H9 (cell line): ENCODE measurements around the gene GFM1. TPM values are rescaled to one million over a fixed set of nuclear protein-coding genes. Genes with fewer than 3 reads are reported as not detected.

ENCODE experiments used
- DNase-seq: peaks from one replicate; pipeline ENCODE4 v3.0.0-alpha.2; 2017
- H2AFZ ChIP-seq: one replicate; pipeline ENCODE4 v1.6.1; 2013; ENCODE audit warnings: mild to moderate bottlenecking, low read length, control low read depth, moderate library complexity
- H2AK5ac ChIP-seq: 2 replicates; pipeline ENCODE4 v1.6.1; 2013; ENCODE audit warnings: low read length, control low read depth, mixed read lengths; ENCODE audit not compliant: insufficient read length
- H2BK120ac ChIP-seq: one replicate; pipeline ENCODE4 v1.6.1; 2013; ENCODE audit warnings: low read depth, mild to moderate bottlenecking, low read length, control low read depth, inconsistent platforms; ENCODE audit not compliant: poor library complexity, severe bottlenecking
- H2BK12ac ChIP-seq: 2 replicates; pipeline ENCODE4 v1.6.1; 2013; ENCODE audit warnings: low read length, control low read depth, mixed read lengths, low read depth; ENCODE audit not compliant: insufficient read length
- H2BK15ac ChIP-seq: 2 replicates; pipeline ENCODE4 v1.6.1; 2013; ENCODE audit warnings: low read depth, low read length, control low read depth
- H2BK20ac ChIP-seq: one replicate; pipeline ENCODE4 v1.6.1; 2013; ENCODE audit warnings: low read depth, mild to moderate bottlenecking, low read length, control low read depth, inconsistent platforms; ENCODE audit not compliant: poor library complexity, severe bottlenecking
- H2BK5ac ChIP-seq: 2 replicates; pipeline ENCODE4 v1.6.1; 2013; ENCODE audit warnings: low read length, control low read depth, mixed read lengths; ENCODE audit not compliant: insufficient read length
- H3K14ac ChIP-seq: 2 replicates; pipeline ENCODE4 v1.6.1; 2013; ENCODE audit warnings: low read length, control low read depth; ENCODE audit not compliant: insufficient read depth
- H3K18ac ChIP-seq: 2 replicates; pipeline ENCODE4 v1.6.1; 2013; ENCODE audit warnings: low read depth, mild to moderate bottlenecking, mixed read lengths, low read length, control low read depth; ENCODE audit not compliant: insufficient read length
- H3K23ac ChIP-seq: 2 replicates; pipeline ENCODE4 v1.6.1; 2013; ENCODE audit warnings: low read length, control low read depth, mixed read lengths, low read depth; ENCODE audit not compliant: insufficient read length
- H3K23me2 ChIP-seq: 2 replicates; pipeline ENCODE4 v1.6.1; 2013; ENCODE audit warnings: low read depth, mild to moderate bottlenecking, mixed read lengths, low read length, control low read depth; ENCODE audit not compliant: insufficient read length, poor library complexity, severe bottlenecking
- H3K27ac ChIP-seq: 2 replicates; pipeline ENCODE4 v1.5.1; 2013; ENCODE audit warnings: low read length, control low read depth, mixed read lengths, low read depth; ENCODE audit not compliant: insufficient read length
- H3K27me3 ChIP-seq: 2 replicates; pipeline ENCODE4 v1.6.1; 2013; ENCODE audit warnings: low read length, control low read depth, inconsistent platforms; ENCODE audit not compliant: insufficient read depth
- H3K4ac ChIP-seq: 2 replicates; pipeline ENCODE4 v1.6.1; 2013; ENCODE audit warnings: low read depth, mild to moderate bottlenecking, control low read depth, inconsistent platforms, low read length, moderate library complexity
- H3K4me1 ChIP-seq: 2 replicates; pipeline ENCODE4 v1.6.1; 2013; ENCODE audit warnings: low read length, control low read depth, inconsistent platforms; ENCODE audit not compliant: insufficient read depth
- H3K4me2 ChIP-seq: 2 replicates; pipeline ENCODE4 v1.6.1; 2013; ENCODE audit warnings: low read length, control low read depth, mixed read lengths; ENCODE audit not compliant: insufficient read length, insufficient read depth
- H3K56ac ChIP-seq: 2 replicates; pipeline ENCODE4 v1.6.1; 2013; ENCODE audit warnings: low read depth, mild to moderate bottlenecking, mixed read lengths, low read length, control low read depth; ENCODE audit not compliant: insufficient read length
- H3K79me1 ChIP-seq: 2 replicates; pipeline ENCODE4 v1.6.1; 2013; ENCODE audit warnings: low read depth, mild to moderate bottlenecking, moderate library complexity, low read length, control low read depth, inconsistent platforms; ENCODE audit not compliant: insufficient read depth, poor library complexity, severe bottlenecking
- H3K79me2 ChIP-seq: 2 replicates; pipeline ENCODE4 v1.6.1; 2013; ENCODE audit warnings: low read length, control low read depth, inconsistent platforms; ENCODE audit not compliant: insufficient read depth
- H3K9ac ChIP-seq: 2 replicates; pipeline ENCODE4 v1.6.1; 2013; ENCODE audit warnings: low read length, control low read depth, mixed read lengths; ENCODE audit not compliant: insufficient read length; ENCODE audit errors: extremely low read depth
- H3K9me3 ChIP-seq: one replicate; pipeline ENCODE4 v1.6.1; 2013; ENCODE audit warnings: low read depth, low read length, inconsistent platforms; ENCODE audit not compliant: control insufficient read depth
- H3T11ph ChIP-seq: one replicate; pipeline ENCODE4 v1.6.1; 2013; ENCODE audit warnings: mild to moderate bottlenecking, low read length, control low read depth, inconsistent platforms
- H4K20me1 ChIP-seq: one replicate; pipeline ENCODE4 v1.6.1; 2013; ENCODE audit not compliant: control insufficient read depth, insufficient read length, insufficient read depth
- H4K5ac ChIP-seq: 2 replicates; pipeline ENCODE4 v1.6.1; 2013; ENCODE audit warnings: low read depth, mild to moderate bottlenecking, mixed read lengths, low read length, control low read depth; ENCODE audit not compliant: insufficient read length
- H4K8ac ChIP-seq: replicated peaks from 2 replicates; pipeline ENCODE4 v1.6.1; 2013; ENCODE audit warnings: low read length, control low read depth, mixed read lengths, low read depth; ENCODE audit not compliant: insufficient read length
- H4K91ac ChIP-seq: 2 replicates; pipeline ENCODE4 v1.6.1; 2013; ENCODE audit warnings: low read depth, mild to moderate bottlenecking, moderate library complexity, mixed read lengths, low read length, control low read depth; ENCODE audit not compliant: insufficient read length
- H3K27ac Mint-ChIP-seq, 3 experiments: 2 replicates in 2 of 3; 3 replicates in 1 of 3; pipeline ENCODE4 v1.8.0; 2020 to 2021; ENCODE audit warnings: mixed read lengths in 3 of 3, mild to moderate bottlenecking in 1 of 3, moderate library complexity in 1 of 3
- H3K27me3 Mint-ChIP-seq: 2 replicates; pipeline ENCODE4 v1.8.0; 2021; ENCODE audit warnings: low read depth, mild to moderate bottlenecking, moderate library complexity, mixed read lengths
- H3K36me3 Mint-ChIP-seq, 3 experiments: 2 replicates in 2 of 3; 3 replicates in 1 of 3; pipeline ENCODE4 v1.8.0; 2020 to 2021; ENCODE audit warnings: low read depth in 3 of 3, mixed read lengths in 3 of 3; ENCODE audit not compliant: insufficient read depth in 1 of 3
- H3K4me1 Mint-ChIP-seq, 2 experiments: 2 replicates each; pipeline ENCODE4 v1.8.0; 2020; ENCODE audit warnings: mixed read lengths in 2 of 2
- H3K4me3 Mint-ChIP-seq, 2 experiments: 2 replicates in 1 of 2; 3 replicates in 1 of 2; pipeline ENCODE4 v1.8.0; 2020 to 2021; ENCODE audit warnings: mild to moderate bottlenecking in 2 of 2, mixed read lengths in 2 of 2, moderate library complexity in 1 of 2
- H3K9me3 Mint-ChIP-seq, 2 experiments: 2 replicates in 1 of 2; 3 replicates in 1 of 2; pipeline ENCODE4 v1.8.0; 2020; ENCODE audit warnings: mild to moderate bottlenecking in 2 of 2, mixed read lengths in 2 of 2, moderate library complexity in 1 of 2
- WGBS: extraction: QIAGEN DNeasy Blood & Tissue Kit; methylation state at CpG from one replicate; pipeline ENCODE4 v1.1.7; 2013; ENCODE audit warnings: missing lambda C conversion rate, low lambda C conversion rate, mixed read lengths; ENCODE audit not compliant: insufficient read length; ENCODE audit errors: extremely low coverage; 5-methylcytosine and 5-hydroxymethylcytosine counted together
- total RNA-seq: library from RNA; stranded (reverse); gene quantifications from 2 replicates; pipeline ENCODE4 v1.2.1, GENCODE V29; 2021
- TF ChIP-seq, protein P1 (sequence below): fragments of 200-600 bp; sonication (generic); conservative IDR thresholded peaks from 3 replicates; pipeline ENCODE4 v1.8.0; 2021; ENCODE audit warnings: antibody characterized with exemption, mild to moderate bottlenecking

Gene GFM1
- total RNA-seq, 1 experiment from 2014 or later, result 47.1 TPM

- Histone ChIP-seq H3K27me3 (no peaks in the 10 kb centered on the region), H4K8ac (no peak overlapping the region), H3K4me1 (no peaks in the 10 kb centered on the region), H3T11ph (no peak overlapping the region), H3K9me3 (no peaks in the 10 kb centered on the region), H2BK20ac (no peak overlapping the region), H2BK15ac (no peak overlapping the region), H3K56ac (no peak overlapping the region), H4K20me1 (no peaks in the 10 kb centered on the region), H3K4me2 (no peak overlapping the region), H2AFZ (no peak overlapping the region), H2AK5ac (no peak overlapping the region), H3K27ac (no peak overlapping the region), H3K79me2 (peaks cover 6% of the 10 kb centered on the region; the same call in 1 of the 2 replicates), H3K18ac (no peak overlapping the region), H3K23ac (no peak overlapping the region), H3K9ac (no peak overlapping the region), H2BK12ac (no peak overlapping the region), H2BK5ac (no peak overlapping the region), H3K23me2 (no peaks in the 10 kb centered on the region), H3K79me1 (peaks cover 3% of the 10 kb centered on the region), H3K4ac (no peak overlapping the region), H3K14ac (no peak overlapping the region), H2BK120ac (no peak overlapping the region), H4K91ac (no peak overlapping the region), H4K5ac (no peak overlapping the region)
- Mint-ChIP-seq H3K27ac (no peak overlapping the region), H3K4me1 (peaks cover 8 to 10% of the 10 kb centered on the region in 2 experiments; a peak in 3 of 4 replicates), H3K27me3 (no peaks in the 10 kb centered on the region), H3K4me3 (no peak overlapping the region), H3K9me3 (peaks cover 0 to 3% of the 10 kb centered on the region in 2 experiments; a peak in 1 of 5 replicates), H3K36me3 (peaks cover 1 to 11% (median 4%) of the 10 kb centered on the region in 3 experiments; a peak in 4 of 7 replicates)
- TF ChIP-seq, protein P1, sequence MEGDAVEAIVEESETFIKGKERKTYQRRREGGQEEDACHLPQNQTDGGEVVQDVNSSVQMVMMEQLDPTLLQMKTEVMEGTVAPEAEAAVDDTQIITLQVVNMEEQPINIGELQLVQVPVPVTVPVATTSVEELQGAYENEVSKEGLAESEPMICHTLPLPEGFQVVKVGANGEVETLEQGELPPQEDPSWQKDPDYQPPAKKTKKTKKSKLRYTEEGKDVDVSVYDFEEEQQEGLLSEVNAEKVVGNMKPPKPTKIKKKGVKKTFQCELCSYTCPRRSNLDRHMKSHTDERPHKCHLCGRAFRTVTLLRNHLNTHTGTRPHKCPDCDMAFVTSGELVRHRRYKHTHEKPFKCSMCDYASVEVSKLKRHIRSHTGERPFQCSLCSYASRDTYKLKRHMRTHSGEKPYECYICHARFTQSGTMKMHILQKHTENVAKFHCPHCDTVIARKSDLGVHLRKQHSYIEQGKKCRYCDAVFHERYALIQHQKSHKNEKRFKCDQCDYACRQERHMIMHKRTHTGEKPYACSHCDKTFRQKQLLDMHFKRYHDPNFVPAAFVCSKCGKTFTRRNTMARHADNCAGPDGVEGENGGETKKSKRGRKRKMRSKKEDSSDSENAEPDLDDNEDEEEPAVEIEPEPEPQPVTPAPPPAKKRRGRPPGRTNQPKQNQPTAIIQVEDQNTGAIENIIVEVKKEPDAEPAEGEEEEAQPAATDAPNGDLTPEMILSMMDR, result no peak
- no CpG with 5 or more reads among the region's 7 CpGs for WGBS
- DNase-seq, result no peak
These were observed 2.3 kb upstream of the GFM1 start for GRCh38 chr3:158642005-158642404.
